ENCODE results near the gene AGAP1. TPM values are rescaled to one million over a fixed set of nuclear protein-coding genes. Genes with fewer than 3 reads are reported as not detected.

AGAP1 gene
- total RNA-seq, 1 donor from 2014 or later = 39.0 TPM

- Mint-ChIP-seq H3K9me3 (ENCODE audit: low read depth) (peaks cover 11% of the 10 kb centered on the region), H3K4me3 (ENCODE audit: unreplicated experiment) (no peak overlapping the region), H3K36me3 (ENCODE audit: low read depth) (peaks cover 15% of the 10 kb centered on the region), H3K27ac (ENCODE audit: unreplicated experiment) (no peak overlapping the region), H3K27me3 (ENCODE audit: low read depth) (no peaks in the 10 kb centered on the region), H3K4me1 (ENCODE audit: low read depth) (no peaks in the 10 kb centered on the region)
- TF ChIP-seq CTCF (IDR thresholded peaks at IDR 0.05) = no peak
- no peak for DNase-seq (ENCODE audit: low spot score)
Measured at GRCh38 chr2:235920216-235920865, 426.5 kb downstream of the AGAP1 start.

GRCh38 chr2:235921508-235922191 lies 427.8 kb downstream of the AGAP1 start:
- H3K9me3 Mint-ChIP-seq (ENCODE audit: low read depth) = no peaks in the 10 kb centered on the region
- peaks cover 6% of the 10 kb centered on the region for H3K36me3 Mint-ChIP-seq (ENCODE audit: low read depth)
- no peaks in the 10 kb centered on the region for H3K4me1 Mint-ChIP-seq (ENCODE audit: low read depth)
- H3K27ac Mint-ChIP-seq (ENCODE audit: unreplicated experiment) = no peak overlapping the region
- no peaks in the 10 kb centered on the region for H3K27me3 Mint-ChIP-seq (ENCODE audit: low read depth)
- DNase-seq (ENCODE audit: low spot score) = no peak
- TF ChIP-seq CTCF (IDR thresholded peaks at IDR 0.05) = no peak
- H3K4me3 Mint-ChIP-seq (ENCODE audit: unreplicated experiment) = no peak overlapping the region

GRCh38 chr2:235922839-235923238 lies 429.0 kb downstream of the AGAP1 start:
- Mint-ChIP-seq H3K36me3 (ENCODE audit: low read depth) (peaks cover 6% of the 10 kb centered on the region), H3K27ac (ENCODE audit: unreplicated experiment) (no peak overlapping the region), H3K9me3 (ENCODE audit: low read depth) (no peaks in the 10 kb centered on the region), H3K4me3 (ENCODE audit: unreplicated experiment) (no peak overlapping the region), H3K27me3 (ENCODE audit: low read depth) (no peaks in the 10 kb centered on the region), H3K4me1 (ENCODE audit: low read depth) (no peaks in the 10 kb centered on the region)
- TF ChIP-seq CTCF (IDR thresholded peaks at IDR 0.05) = no peak
- DNase-seq (ENCODE audit: low spot score) = no peak

GRCh38 chr2:235923859-235924674 lies 430.2 kb downstream of the AGAP1 start:
- no peaks in the 10 kb centered on the region for H3K4me1 Mint-ChIP-seq (ENCODE audit: low read depth)
- H3K27ac Mint-ChIP-seq (ENCODE audit: unreplicated experiment) = no peak overlapping the region
- H3K4me3 Mint-ChIP-seq (ENCODE audit: unreplicated experiment) = no peak overlapping the region
- no peaks in the 10 kb centered on the region for H3K27me3 Mint-ChIP-seq (ENCODE audit: low read depth)
- no peaks in the 10 kb centered on the region for H3K9me3 Mint-ChIP-seq (ENCODE audit: low read depth)
- no peak for DNase-seq (ENCODE audit: low spot score)
- peaks cover 6% of the 10 kb centered on the region for H3K36me3 Mint-ChIP-seq (ENCODE audit: low read depth)
- no peak for TF ChIP-seq CTCF (IDR thresholded peaks at IDR 0.05)

- TF ChIP-seq CTCF (IDR thresholded peaks at IDR 0.05) = no peak
- Mint-ChIP-seq H3K4me1 (ENCODE audit: low read depth) (no peaks in the 10 kb centered on the region), H3K4me3 (ENCODE audit: unreplicated experiment) (no peak overlapping the region), H3K9me3 (ENCODE audit: low read depth) (no peaks in the 10 kb centered on the region), H3K27me3 (ENCODE audit: low read depth) (no peaks in the 10 kb centered on the region), H3K36me3 (ENCODE audit: low read depth) (peaks cover 3% of the 10 kb centered on the region), H3K27ac (ENCODE audit: unreplicated experiment) (no peak overlapping the region)
- no peak for DNase-seq (ENCODE audit: low spot score)
Measured at GRCh38 chr2:235924675-235925063, 430.8 kb downstream of the AGAP1 start.
